HepG2 (cell line): Measurements from ENCODE around the gene FABP1. TPM values are rescaled to one million over a fixed set of nuclear protein-coding genes. Genes with fewer than 3 reads are reported as not detected.

Experiments used
- CERS6 ChIP-seq: sonication (generic); formaldehyde crosslinking; IDR thresholded peaks from 2 replicates; pipeline ENCODE4 v1.5.0; 2020; ENCODE audit warnings: missing genetic modification reagents
- FOXP4 ChIP-seq: sonication (generic); formaldehyde crosslinking; IDR thresholded peaks from 2 replicates; pipeline ENCODE4 v1.4.0; 2020; ENCODE audit warnings: missing genetic modification reagents
- GTF3A ChIP-seq: sonication (generic); formaldehyde crosslinking; conservative IDR thresholded peaks from 2 replicates; pipeline ENCODE4 v1.4.0; 2020; ENCODE audit warnings: mild to moderate bottlenecking, missing genetic modification reagents
- NCOA2 ChIP-seq: sonication (generic); formaldehyde crosslinking; IDR thresholded peaks from 2 replicates; pipeline ENCODE4 v1.8.0; 2022; ENCODE audit warnings: inconsistent platforms
- PRDM4 ChIP-seq: sonication (generic); formaldehyde crosslinking; IDR thresholded peaks from 2 replicates; pipeline ENCODE4 v1.9.0; 2021; ENCODE audit warnings: missing genetic modification reagents, borderline replicate concordance
- RXRB ChIP-seq: IDR thresholded peaks from 2 replicates; pipeline ENCODE4 v1.6.1; 2016; ENCODE audit warnings: borderline replicate concordance, missing genetic modification reagents, missing compliant biosample characterization
- SATB2 ChIP-seq: sonication (generic); formaldehyde crosslinking; IDR thresholded peaks from 2 replicates; pipeline ENCODE4 v1.5.0; 2020; ENCODE audit warnings: missing genetic modification reagents
- TCF12 ChIP-seq, 2 experiments: fragments of 450-650 bp in 1 of 2; sonication (generic) in 1 of 2; formaldehyde crosslinking in 1 of 2; IDR thresholded peaks; 2 replicates each; pipeline versions ENCODE4 v1.6.1 to v1.8.0; 2017 to 2022; ENCODE audit warnings: antibody characterized with exemption in 1 of 2, mild to moderate bottlenecking in 1 of 2, missing genetic modification reagents in 1 of 2, moderate library complexity in 1 of 2
- TEAD3 ChIP-seq: optimal IDR thresholded peaks from 2 replicates; pipeline ENCODE3; 2016; ENCODE audit warnings: borderline replicate concordance
- TRIM24 ChIP-seq: sonication (generic); formaldehyde crosslinking; IDR thresholded peaks from 2 replicates; pipeline ENCODE4 v1.8.0; 2022; ENCODE audit warnings: mild to moderate bottlenecking, missing genetic modification reagents
- ZFP41 ChIP-seq: sonication (generic); formaldehyde crosslinking; IDR thresholded peaks from 2 replicates; pipeline ENCODE4 v1.4.0; 2020; ENCODE audit warnings: mild to moderate bottlenecking, missing genetic modification reagents, borderline replicate concordance
- ZNF33A ChIP-seq: sonication (generic); formaldehyde crosslinking; IDR thresholded peaks from 2 replicates; pipeline ENCODE4 v1.5.1; 2020; ENCODE audit warnings: missing genetic modification reagents, mild to moderate bottlenecking, moderate library complexity, borderline replicate concordance
- ZNF354B ChIP-seq: sonication (generic); formaldehyde crosslinking; IDR thresholded peaks from 2 replicates; pipeline ENCODE4 v1.8.0; 2022; ENCODE audit warnings: mild to moderate bottlenecking, missing genetic modification reagents
- ZNF619 ChIP-seq: sonication (generic); formaldehyde crosslinking; IDR thresholded peaks from 2 replicates; pipeline ENCODE4 v1.4.0; 2020; ENCODE audit warnings: mild to moderate bottlenecking, missing genetic modification reagents
- ZNF768 ChIP-seq: sonication (generic); formaldehyde crosslinking; IDR thresholded peaks from 2 replicates; pipeline ENCODE4 v1.4.0; 2020; ENCODE audit warnings: missing genetic modification reagents
- ZSCAN31 ChIP-seq: sonication (generic); formaldehyde crosslinking; IDR thresholded peaks from 2 replicates; pipeline ENCODE4 v1.5.0; 2020; ENCODE audit warnings: low read depth, mild to moderate bottlenecking, missing genetic modification reagents
- polyA plus RNA-seq, 8 experiments: library from polyadenylated mRNA; depleted of rRNA in 3 of 8; stranded (reverse) in 7 of 8; unstranded in 1 of 8; fragments of >200 nt; fragmentation: Illumina TruSeq in 4 of 8; extraction: Trizol in 4 of 8; gene quantifications; 2 replicates each; pipeline versions ENCODE4 v1.2.1 to v1.2.3, GENCODE V29; 2011 to 2016; ENCODE audit warnings: low read depth in 4 of 8, missing spikeins in 1 of 8, mixed read lengths in 1 of 8; ENCODE audit not compliant: insufficient read depth in 1 of 8
- total RNA-seq, 5 experiments: library from RNA; depleted of rRNA; stranded (reverse); fragments of >200 nt; fragmentation: Illumina TruSeq; extraction: Trizol; gene quantifications; 2 replicates each; pipeline ENCODE4 v1.2.3, GENCODE V29; 2016; ENCODE audit warnings: low read depth in 1 of 5
- TF ChIP-seq, protein P1 (sequence below): sonication (generic); formaldehyde crosslinking; IDR thresholded peaks from 2 replicates; pipeline ENCODE4 v1.5.1; 2020; ENCODE audit warnings: mild to moderate bottlenecking, missing genetic modification reagents, moderate library complexity
- TF ChIP-seq, protein P2 (sequence below): IDR thresholded peaks from 2 replicates; pipeline ENCODE4 v1.6.1; 2016; ENCODE audit warnings: low read depth, control low read depth

The FABP1 gene
- total and polyA plus RNA-seq, 2 of the 13 experiments (the other 11 are each of a cell fraction or from before 2014, with no cell fraction given): 644 to 1,608 TPM

DNA sequence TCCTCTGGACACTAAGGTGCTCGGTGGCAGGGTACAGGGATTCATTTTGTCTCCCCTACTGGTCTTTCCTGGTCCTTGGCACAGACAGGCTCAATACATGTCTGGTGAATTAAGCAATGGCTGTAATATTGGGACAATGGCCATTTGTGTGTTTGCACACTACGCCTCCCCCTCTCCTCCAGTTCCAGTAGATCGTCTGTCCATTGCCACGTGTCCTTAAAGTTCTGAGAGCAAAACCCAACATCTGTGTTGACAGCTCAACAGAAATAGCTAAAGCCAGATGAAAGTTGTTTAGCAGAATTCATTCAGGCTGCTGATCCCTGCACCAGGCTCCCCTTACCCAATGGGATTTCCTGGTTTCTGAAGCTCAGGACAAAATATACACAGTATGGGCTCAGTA, 9.0 kb upstream of the FABP1 start (continued):
- TF ChIP-seq FOXP4 (CRISPR knock-in tag): peak; percentile 15; the same call in 1 of the 2 replicates
- no peak for TF ChIP-seq ZSCAN31 (CRISPR knock-in tag)
- peak; percentile 77 for TF ChIP-seq NCOA2 (CRISPR knock-in tag)
- TF ChIP-seq TEAD3: peak; percentile 74
- no peak for TF ChIP-seq ZNF354B (CRISPR knock-in tag)
- TF ChIP-seq ZNF33A (CRISPR knock-in tag): no peak
- TF ChIP-seq RXRB: peak; percentile 77
- no peak for TF ChIP-seq PRDM4 (CRISPR knock-in tag)
- TF ChIP-seq SATB2: no peak
- TF ChIP-seq ZNF768: no peak
- TF ChIP-seq, protein P1, sequence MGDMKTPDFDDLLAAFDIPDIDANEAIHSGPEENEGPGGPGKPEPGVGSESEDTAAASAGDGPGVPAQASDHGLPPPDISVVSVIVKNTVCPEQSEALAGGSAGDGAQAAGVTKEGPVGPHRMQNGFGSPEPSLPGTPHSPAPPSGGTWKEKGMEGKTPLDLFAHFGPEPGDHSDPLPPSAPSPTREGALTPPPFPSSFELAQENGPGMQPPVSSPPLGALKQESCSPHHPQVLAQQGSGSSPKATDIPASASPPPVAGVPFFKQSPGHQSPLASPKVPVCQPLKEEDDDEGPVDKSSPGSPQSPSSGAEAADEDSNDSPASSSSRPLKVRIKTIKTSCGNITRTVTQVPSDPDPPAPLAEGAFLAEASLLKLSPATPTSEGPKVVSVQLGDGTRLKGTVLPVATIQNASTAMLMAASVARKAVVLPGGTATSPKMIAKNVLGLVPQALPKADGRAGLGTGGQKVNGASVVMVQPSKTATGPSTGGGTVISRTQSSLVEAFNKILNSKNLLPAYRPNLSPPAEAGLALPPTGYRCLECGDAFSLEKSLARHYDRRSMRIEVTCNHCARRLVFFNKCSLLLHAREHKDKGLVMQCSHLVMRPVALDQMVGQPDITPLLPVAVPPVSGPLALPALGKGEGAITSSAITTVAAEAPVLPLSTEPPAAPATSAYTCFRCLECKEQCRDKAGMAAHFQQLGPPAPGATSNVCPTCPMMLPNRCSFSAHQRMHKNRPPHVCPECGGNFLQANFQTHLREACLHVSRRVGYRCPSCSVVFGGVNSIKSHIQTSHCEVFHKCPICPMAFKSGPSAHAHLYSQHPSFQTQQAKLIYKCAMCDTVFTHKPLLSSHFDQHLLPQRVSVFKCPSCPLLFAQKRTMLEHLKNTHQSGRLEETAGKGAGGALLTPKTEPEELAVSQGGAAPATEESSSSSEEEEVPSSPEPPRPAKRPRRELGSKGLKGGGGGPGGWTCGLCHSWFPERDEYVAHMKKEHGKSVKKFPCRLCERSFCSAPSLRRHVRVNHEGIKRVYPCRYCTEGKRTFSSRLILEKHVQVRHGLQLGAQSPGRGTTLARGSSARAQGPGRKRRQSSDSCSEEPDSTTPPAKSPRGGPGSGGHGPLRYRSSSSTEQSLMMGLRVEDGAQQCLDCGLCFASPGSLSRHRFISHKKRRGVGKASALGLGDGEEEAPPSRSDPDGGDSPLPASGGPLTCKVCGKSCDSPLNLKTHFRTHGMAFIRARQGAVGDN (CRISPR knock-in tag): no peak
- no peak for TF ChIP-seq TCF12 (IDR thresholded peaks at IDR 0.05)
- no peak for TF ChIP-seq TCF12 (CRISPR knock-in tag; IDR thresholded peaks at IDR 0.05)
- TF ChIP-seq ZFP41: no peak
- TF ChIP-seq CERS6 (CRISPR knock-in tag): no peak
- no peak for TF ChIP-seq ZNF619 (CRISPR knock-in tag)
- TF ChIP-seq, protein P2, sequence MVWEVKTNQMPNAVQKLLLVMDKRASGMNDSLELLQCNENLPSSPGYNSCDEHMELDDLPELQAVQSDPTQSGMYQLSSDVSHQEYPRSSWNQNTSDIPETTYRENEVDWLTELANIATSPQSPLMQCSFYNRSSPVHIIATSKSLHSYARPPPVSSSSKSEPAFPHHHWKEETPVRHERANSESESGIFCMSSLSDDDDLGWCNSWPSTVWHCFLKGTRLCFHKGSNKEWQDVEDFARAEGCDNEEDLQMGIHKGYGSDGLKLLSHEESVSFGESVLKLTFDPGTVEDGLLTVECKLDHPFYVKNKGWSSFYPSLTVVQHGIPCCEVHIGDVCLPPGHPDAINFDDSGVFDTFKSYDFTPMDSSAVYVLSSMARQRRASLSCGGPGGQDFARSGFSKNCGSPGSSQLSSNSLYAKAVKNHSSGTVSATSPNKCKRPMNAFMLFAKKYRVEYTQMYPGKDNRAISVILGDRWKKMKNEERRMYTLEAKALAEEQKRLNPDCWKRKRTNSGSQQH (CRISPR knock-in tag): peak; percentile 57; the same call in 1 of the 2 replicates
- no peak for TF ChIP-seq GTF3A
- no peak for TF ChIP-seq TRIM24 (CRISPR knock-in tag)
